Measurements from ENCODE around the gene EID2. TPM values are rescaled to one million over a fixed set of nuclear protein-coding genes. Genes with fewer than 3 reads are reported as not detected.

Gene EID2
- total and polyA plus RNA-seq, 4 donors = 1.5 to 8.5 (median 4.5) TPM

- TF ChIP-seq CTCF (IDR thresholded peaks at IDR 0.05; ENCODE audit: low read depth, low read length, missing input control) (no peak), RXRA (IDR thresholded peaks at IDR 0.05) (no peak), EGR1 (IDR thresholded peaks at IDR 0.05; ENCODE audit: low read depth in 2 of 2) (no peak), ATF3 (IDR thresholded peaks at IDR 0.05) (no peak), TAF1 (conservative IDR thresholded peaks at IDR 0.05) (no peak)
These were observed 42.5 kb upstream of the EID2 start (continued) for GRCh38 chr19:39582442-39582841.

DNA sequence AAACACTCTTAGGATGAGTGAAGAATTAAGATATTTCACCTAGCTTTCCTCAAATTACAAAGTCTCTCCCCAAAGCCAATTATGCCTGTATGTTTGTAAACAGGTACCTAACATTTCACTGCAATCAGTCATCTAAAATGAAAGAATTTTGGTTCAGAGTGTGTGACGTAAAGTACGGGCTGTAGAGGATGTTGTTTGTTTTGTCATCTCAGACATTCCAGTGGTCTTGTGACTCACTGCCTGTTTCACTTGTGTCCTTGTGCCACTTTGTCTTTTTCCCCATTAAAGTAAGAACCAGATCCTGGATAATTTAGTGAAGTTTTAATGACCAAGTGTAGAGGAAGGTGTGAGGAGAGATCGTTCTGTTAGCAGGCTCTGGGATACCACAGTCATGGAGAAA lies 28.6 kb upstream of the EID2 start:
- no peak overlapping the region for H3K4me3 ChIP-seq (ENCODE audit: low read depth in 1 of 3, low read length in 3 of 3)
- TF ChIP-seq ZBTB33 (IDR thresholded peaks at IDR 0.05) (no peak), YY1 (IDR thresholded peaks at IDR 0.05) (no peak), HNF4G (IDR thresholded peaks at IDR 0.05) (no peak), FOXA2 (IDR thresholded peaks at IDR 0.05) (no peak), EGR1 (IDR thresholded peaks at IDR 0.05; ENCODE audit: low read depth in 2 of 2) (no peak), JUND (IDR thresholded peaks at IDR 0.05) (no peak), HNF4A (conservative IDR thresholded peaks at IDR 0.05) (no peak), CTCF (IDR thresholded peaks at IDR 0.05; ENCODE audit: low read depth, low read length, missing input control) (no peak), TAF1 (conservative IDR thresholded peaks at IDR 0.05) (no peak), FOXA1 (IDR thresholded peaks at IDR 0.05) (no peak), SP1 (IDR thresholded peaks at IDR 0.05) (no peak)
- TF ChIP-seq, protein P1, sequence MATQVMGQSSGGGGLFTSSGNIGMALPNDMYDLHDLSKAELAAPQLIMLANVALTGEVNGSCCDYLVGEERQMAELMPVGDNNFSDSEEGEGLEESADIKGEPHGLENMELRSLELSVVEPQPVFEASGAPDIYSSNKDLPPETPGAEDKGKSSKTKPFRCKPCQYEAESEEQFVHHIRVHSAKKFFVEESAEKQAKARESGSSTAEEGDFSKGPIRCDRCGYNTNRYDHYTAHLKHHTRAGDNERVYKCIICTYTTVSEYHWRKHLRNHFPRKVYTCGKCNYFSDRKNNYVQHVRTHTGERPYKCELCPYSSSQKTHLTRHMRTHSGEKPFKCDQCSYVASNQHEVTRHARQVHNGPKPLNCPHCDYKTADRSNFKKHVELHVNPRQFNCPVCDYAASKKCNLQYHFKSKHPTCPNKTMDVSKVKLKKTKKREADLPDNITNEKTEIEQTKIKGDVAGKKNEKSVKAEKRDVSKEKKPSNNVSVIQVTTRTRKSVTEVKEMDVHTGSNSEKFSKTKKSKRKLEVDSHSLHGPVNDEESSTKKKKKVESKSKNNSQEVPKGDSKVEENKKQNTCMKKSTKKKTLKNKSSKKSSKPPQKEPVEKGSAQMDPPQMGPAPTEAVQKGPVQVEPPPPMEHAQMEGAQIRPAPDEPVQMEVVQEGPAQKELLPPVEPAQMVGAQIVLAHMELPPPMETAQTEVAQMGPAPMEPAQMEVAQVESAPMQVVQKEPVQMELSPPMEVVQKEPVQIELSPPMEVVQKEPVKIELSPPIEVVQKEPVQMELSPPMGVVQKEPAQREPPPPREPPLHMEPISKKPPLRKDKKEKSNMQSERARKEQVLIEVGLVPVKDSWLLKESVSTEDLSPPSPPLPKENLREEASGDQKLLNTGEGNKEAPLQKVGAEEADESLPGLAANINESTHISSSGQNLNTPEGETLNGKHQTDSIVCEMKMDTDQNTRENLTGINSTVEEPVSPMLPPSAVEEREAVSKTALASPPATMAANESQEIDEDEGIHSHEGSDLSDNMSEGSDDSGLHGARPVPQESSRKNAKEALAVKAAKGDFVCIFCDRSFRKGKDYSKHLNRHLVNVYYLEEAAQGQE (IDR thresholded peaks at IDR 0.05) = no peak
- TF ChIP-seq, protein P2, sequence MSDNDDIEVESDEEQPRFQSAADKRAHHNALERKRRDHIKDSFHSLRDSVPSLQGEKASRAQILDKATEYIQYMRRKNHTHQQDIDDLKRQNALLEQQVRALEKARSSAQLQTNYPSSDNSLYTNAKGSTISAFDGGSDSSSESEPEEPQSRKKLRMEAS (IDR thresholded peaks at IDR 0.05) = no peak
- H3K27ac ChIP-seq (ENCODE audit: low read depth in 1 of 2, low read length in 2 of 2) = no peak overlapping the region

More for the DNA sequence above, 28.6 kb upstream of the EID2 start:
- Histone ChIP-seq H3K36me3 (ENCODE audit: control insufficient read depth in 4 of 4, insufficient read depth in 3 of 4, low read depth in 1 of 4, low read length in 3 of 4) (no peaks in the 10 kb centered on the region), H3K27me3 (ENCODE audit: control insufficient read depth in 4 of 4, insufficient read depth in 4 of 4, low read length in 3 of 4) (peaks cover 0 to 9% (median 0%) of the 10 kb centered on the region in 4 donors), H3K9me3 (ENCODE audit: control insufficient read depth in 4 of 4, low read length in 3 of 4) (peaks cover 1 to 6% (median 3%) of the 10 kb centered on the region in 4 donors), H3K9ac (ENCODE audit: low read depth in 1 of 2, low read length in 2 of 2) (no peak overlapping the region), H3K4me1 (ENCODE audit: control insufficient read depth in 4 of 4, insufficient read depth in 4 of 4, low read length in 3 of 4) (no peaks in the 10 kb centered on the region)
- WGBS = 52% methylated on average over 3 of the region's 3 CpGs
- no peak for DNase-seq (ENCODE audit: low spot score)
